Activated naive CD8-positive, alpha-beta T cell treated with anti-CD3 and anti-CD28 coated beads, Interleukin-2, amount 50 U/mL, for 24 hours (primary cell): ENCODE measurements around the gene TYW5.

Source experiments
- ATAC-seq: fragments of 150-1000 bp; cut with Tn5 transposase; one replicate; pipeline ENCODE4 v1.10.0; 2021
- DNase-seq: peaks from one replicate; pipeline ENCODE4 v3.0.0; 2021
- H3K27ac Mint-ChIP-seq: one replicate; pipeline ENCODE4 v1.8.0; 2021; ENCODE audit warnings: mild to moderate bottlenecking, mixed read lengths
- H3K27me3 Mint-ChIP-seq: one replicate; pipeline ENCODE4 v1.8.0; 2021; ENCODE audit warnings: mixed read lengths
- H3K36me3 Mint-ChIP-seq: one replicate; pipeline ENCODE4 v1.8.0; 2021; ENCODE audit warnings: low read depth, mixed read lengths
- H3K4me1 Mint-ChIP-seq: one replicate; pipeline ENCODE4 v1.8.0; 2021; ENCODE audit warnings: mixed read lengths
- H3K4me3 Mint-ChIP-seq: one replicate; pipeline ENCODE4 v1.8.0; 2021; ENCODE audit warnings: mild to moderate bottlenecking, moderate library complexity, mixed read lengths
- H3K9me3 Mint-ChIP-seq: one replicate; pipeline ENCODE4 v1.8.0; 2021; ENCODE audit warnings: mixed read lengths

TYW5 gene

DNA sequence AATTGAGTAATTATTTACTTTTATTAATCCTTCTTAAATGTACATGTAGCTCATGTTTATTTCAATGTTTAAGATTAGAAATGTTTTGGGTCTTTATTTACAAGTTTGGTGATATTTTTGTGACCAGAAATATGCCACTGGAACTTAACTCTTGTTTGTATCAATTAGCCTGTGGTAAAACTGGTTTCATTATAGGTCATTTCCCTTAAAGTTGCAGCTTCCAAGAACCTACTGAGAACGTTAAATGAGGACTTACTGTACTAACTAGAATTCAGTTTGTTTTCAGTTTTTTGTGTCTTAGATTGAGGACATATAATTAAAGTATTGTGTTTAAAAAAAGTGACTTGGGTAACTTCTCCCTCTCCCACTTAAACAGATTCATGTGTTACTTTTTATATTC lies 4.3 kb downstream of the TYW5 start:
- Mint-ChIP-seq H3K36me3 (peaks cover 24% of the 10 kb centered on the region), H3K27ac (no peak overlapping the region), H3K27me3 (no peaks in the 10 kb centered on the region), H3K4me1 (peaks cover 39% of the 10 kb centered on the region), H3K4me3 (no peak overlapping the region), H3K9me3 (no peaks in the 10 kb centered on the region)
- ATAC-seq = no peak
- no peak for DNase-seq

- H3K36me3 Mint-ChIP-seq = peaks cover 27% of the 10 kb centered on the region
- H3K9me3 Mint-ChIP-seq = no peaks in the 10 kb centered on the region
- H3K27ac Mint-ChIP-seq = peak overlapping the region; percentile 28
- DNase-seq (no peak), ATAC-seq (no peak)
- peaks cover 39% of the 10 kb centered on the region for H3K4me1 Mint-ChIP-seq
- no peak overlapping the region for H3K4me3 Mint-ChIP-seq
- no peaks in the 10 kb centered on the region for H3K27me3 Mint-ChIP-seq
Measured at GRCh38 chr2:199950396-199950795, 4.9 kb downstream of the TYW5 start.

GRCh38 chr2:199946836-199947235 lies 8.5 kb downstream of the TYW5 start:
- DNase-seq = no peak
- Mint-ChIP-seq H3K4me3 (no peak overlapping the region), H3K27ac (no peak overlapping the region), H3K27me3 (no peaks in the 10 kb centered on the region), H3K36me3 (peaks cover 33% of the 10 kb centered on the region), H3K4me1 (peaks cover 12% of the 10 kb centered on the region), H3K9me3 (no peaks in the 10 kb centered on the region)
- ATAC-seq = no peak

DNA sequence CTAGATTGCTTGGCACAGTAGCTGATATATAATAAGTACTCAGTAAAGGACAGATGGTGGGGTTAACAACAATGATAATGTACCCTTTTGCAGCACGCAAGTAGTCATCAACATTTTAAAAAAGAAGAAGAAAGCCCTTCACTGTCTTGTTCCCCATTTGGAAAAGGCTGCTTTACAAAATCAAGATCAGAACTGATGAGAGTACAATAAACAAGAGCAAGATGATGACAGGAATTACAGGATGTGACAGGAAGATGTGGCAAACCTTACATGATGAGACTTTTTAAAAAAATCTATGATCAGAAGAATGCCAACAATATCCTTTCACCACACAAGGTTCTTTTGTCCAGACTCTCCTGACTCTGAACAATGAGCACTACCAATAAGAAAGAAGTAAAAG lies 9.1 kb downstream of the TYW5 start:
- DNase-seq (no peak), ATAC-seq (no peak)
- Mint-ChIP-seq H3K4me1 (peaks cover 8% of the 10 kb centered on the region), H3K27ac (no peak overlapping the region), H3K27me3 (no peaks in the 10 kb centered on the region), H3K9me3 (no peaks in the 10 kb centered on the region), H3K4me3 (no peak overlapping the region), H3K36me3 (peaks cover 33% of the 10 kb centered on the region)

- peaks cover 30% of the 10 kb centered on the region for H3K36me3 Mint-ChIP-seq
- ATAC-seq (no peak), DNase-seq (no peak)
- H3K4me3 Mint-ChIP-seq = no peak overlapping the region
- no peaks in the 10 kb centered on the region for H3K9me3 Mint-ChIP-seq
- no peak overlapping the region for H3K27ac Mint-ChIP-seq
- H3K27me3 Mint-ChIP-seq = no peaks in the 10 kb centered on the region
- peaks cover 6% of the 10 kb centered on the region for H3K4me1 Mint-ChIP-seq
Measured at GRCh38 chr2:199943373-199943772, 11.9 kb downstream of the TYW5 start.

GRCh38 chr2:199940373-199940772 lies 14.9 kb downstream of the TYW5 start:
- DNase-seq (no peak), ATAC-seq (no peak)
- no peak overlapping the region for H3K4me3 Mint-ChIP-seq
- H3K36me3 Mint-ChIP-seq = peaks cover 27% of the 10 kb centered on the region
- no peaks in the 10 kb centered on the region for H3K9me3 Mint-ChIP-seq
- peaks cover 6% of the 10 kb centered on the region for H3K4me1 Mint-ChIP-seq
- no peaks in the 10 kb centered on the region for H3K27me3 Mint-ChIP-seq
- no peak overlapping the region for H3K27ac Mint-ChIP-seq

GRCh38 chr2:199936554-199936953 lies 18.7 kb downstream of the TYW5 start:
- DNase-seq (no peak), ATAC-seq (no peak)
- peaks cover 8% of the 10 kb centered on the region for H3K4me1 Mint-ChIP-seq
- no peak overlapping the region for H3K27ac Mint-ChIP-seq
- no peaks in the 10 kb centered on the region for H3K27me3 Mint-ChIP-seq
- H3K4me3 Mint-ChIP-seq = no peak overlapping the region
- no peaks in the 10 kb centered on the region for H3K9me3 Mint-ChIP-seq
- peaks cover 30% of the 10 kb centered on the region for H3K36me3 Mint-ChIP-seq

- ATAC-seq (no peak), DNase-seq (no peak)
- Mint-ChIP-seq H3K9me3 (no peaks in the 10 kb centered on the region), H3K4me3 (no peak overlapping the region), H3K27ac (no peak overlapping the region), H3K36me3 (peaks cover 44% of the 10 kb centered on the region), H3K27me3 (no peaks in the 10 kb centered on the region), H3K4me1 (peaks cover 2% of the 10 kb centered on the region)
Measured at GRCh38 chr2:199933466-199933865, 21.8 kb downstream of the TYW5 start.

GRCh38 chr2:199932312-199932855 lies 22.9 kb downstream of the TYW5 start:
- Mint-ChIP-seq H3K27ac (no peak overlapping the region), H3K4me3 (no peak overlapping the region), H3K4me1 (peaks cover 2% of the 10 kb centered on the region), H3K9me3 (no peaks in the 10 kb centered on the region), H3K27me3 (no peaks in the 10 kb centered on the region), H3K36me3 (peaks cover 41% of the 10 kb centered on the region)
- DNase-seq (no peak), ATAC-seq (no peak)

DNA sequence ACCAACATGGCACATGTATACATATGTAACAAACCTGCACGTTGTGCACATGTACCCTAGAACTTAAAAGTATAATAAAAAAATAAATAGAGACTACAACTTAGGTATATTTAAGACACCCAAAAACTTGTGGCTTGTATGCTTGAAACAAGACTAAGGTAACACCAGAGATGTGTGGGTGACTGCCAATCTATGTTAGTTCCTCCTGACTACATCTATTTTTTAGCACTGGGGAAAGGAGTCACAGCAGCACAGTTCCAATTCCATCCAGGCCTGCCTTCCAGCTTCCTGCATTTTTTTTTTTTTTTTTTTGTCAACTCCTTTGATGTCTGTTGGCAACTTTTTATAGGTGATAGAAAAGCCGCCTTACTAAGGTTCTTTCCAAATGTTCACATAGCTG lies 26.0 kb downstream of the TYW5 start:
- Mint-ChIP-seq H3K4me3 (no peak overlapping the region), H3K27ac (no peak overlapping the region), H3K36me3 (peaks cover 50% of the 10 kb centered on the region), H3K9me3 (no peaks in the 10 kb centered on the region), H3K27me3 (no peaks in the 10 kb centered on the region), H3K4me1 (peaks cover 4% of the 10 kb centered on the region)
- no peak for DNase-seq
- no peak for ATAC-seq

DNA sequence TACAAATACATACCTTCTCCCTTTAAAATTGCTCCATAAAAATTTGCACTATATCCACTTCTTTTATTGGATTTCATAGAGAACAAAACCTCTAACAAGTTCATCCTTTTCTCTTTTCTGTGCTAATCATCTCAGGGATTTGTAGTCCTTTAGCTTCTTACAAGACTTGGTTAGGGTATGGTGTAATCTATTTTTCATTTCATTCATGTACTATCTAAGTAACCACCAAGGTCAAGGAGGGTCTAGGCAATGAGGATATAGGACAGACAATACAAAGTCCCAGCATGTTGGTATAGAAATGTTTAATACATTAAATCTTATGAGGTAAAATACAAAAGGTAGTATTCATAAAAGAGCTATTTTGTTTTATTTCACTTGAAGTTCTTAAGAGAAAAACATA lies 26.7 kb downstream of the TYW5 start:
- Mint-ChIP-seq H3K4me3 (no peak overlapping the region), H3K27ac (no peak overlapping the region), H3K36me3 (peaks cover 51% of the 10 kb centered on the region), H3K27me3 (no peaks in the 10 kb centered on the region), H3K9me3 (no peaks in the 10 kb centered on the region), H3K4me1 (peaks cover 9% of the 10 kb centered on the region)
- ATAC-seq (no peak), DNase-seq (no peak)

DNA sequence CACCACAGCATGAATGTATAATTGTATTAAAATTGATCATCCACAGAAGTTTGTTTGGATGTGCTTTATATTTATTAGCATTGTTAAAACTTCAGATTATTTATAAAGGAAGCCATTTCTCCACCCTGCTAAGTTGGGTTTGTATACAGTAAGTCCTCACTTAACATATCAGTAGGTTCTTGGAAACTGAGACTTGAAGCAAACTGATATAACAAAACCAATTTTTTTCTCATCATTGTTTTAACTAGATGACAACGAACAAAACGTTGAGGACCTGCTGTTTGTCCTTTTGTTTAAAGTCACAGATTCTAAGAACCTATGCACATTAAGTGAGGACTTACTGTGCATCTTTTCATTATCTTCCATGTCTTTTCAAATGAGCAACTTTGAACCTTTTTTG lies 27.1 kb downstream of the TYW5 start:
- H3K36me3 Mint-ChIP-seq = peaks cover 51% of the 10 kb centered on the region
- no peaks in the 10 kb centered on the region for H3K27me3 Mint-ChIP-seq
- no peak overlapping the region for H3K27ac Mint-ChIP-seq
- no peak for DNase-seq
- H3K4me3 Mint-ChIP-seq = no peak overlapping the region
- ATAC-seq = no peak
- H3K9me3 Mint-ChIP-seq = no peaks in the 10 kb centered on the region
- H3K4me1 Mint-ChIP-seq = peaks cover 11% of the 10 kb centered on the region

GRCh38 chr2:199926806-199927205 lies 28.5 kb downstream of the TYW5 start:
- no peak overlapping the region for H3K4me3 Mint-ChIP-seq
- DNase-seq = no peak
- no peak for ATAC-seq
- peaks cover 44% of the 10 kb centered on the region for H3K36me3 Mint-ChIP-seq
- H3K9me3 Mint-ChIP-seq = no peaks in the 10 kb centered on the region
- no peaks in the 10 kb centered on the region for H3K27me3 Mint-ChIP-seq
- peaks cover 18% of the 10 kb centered on the region for H3K4me1 Mint-ChIP-seq
- no peak overlapping the region for H3K27ac Mint-ChIP-seq

DNA sequence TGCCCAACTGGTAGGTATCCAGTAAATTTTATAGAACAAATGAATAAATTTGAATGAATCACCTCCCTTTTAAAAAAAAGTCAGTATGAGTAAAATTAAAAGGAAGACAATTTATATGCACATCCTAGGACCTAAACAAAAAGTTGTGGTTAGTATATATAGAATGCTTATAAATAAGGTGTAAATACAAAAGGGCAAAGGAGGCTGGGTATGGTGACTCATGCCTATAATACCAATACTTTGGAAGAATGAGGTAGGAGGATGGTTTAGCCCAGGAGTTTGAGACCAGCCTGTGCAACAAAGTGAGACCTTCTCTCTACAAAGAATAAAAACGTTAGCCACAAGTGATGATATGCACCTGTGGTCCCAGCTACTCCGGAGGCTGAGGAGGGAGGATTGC lies 31.4 kb downstream of the TYW5 start:
- DNase-seq (no peak), ATAC-seq (peak; percentile 63)
- Mint-ChIP-seq H3K27me3 (no peaks in the 10 kb centered on the region), H3K4me3 (no peak overlapping the region), H3K4me1 (peaks cover 18% of the 10 kb centered on the region), H3K27ac (no peak overlapping the region), H3K9me3 (no peaks in the 10 kb centered on the region), H3K36me3 (peaks cover 28% of the 10 kb centered on the region)

DNA sequence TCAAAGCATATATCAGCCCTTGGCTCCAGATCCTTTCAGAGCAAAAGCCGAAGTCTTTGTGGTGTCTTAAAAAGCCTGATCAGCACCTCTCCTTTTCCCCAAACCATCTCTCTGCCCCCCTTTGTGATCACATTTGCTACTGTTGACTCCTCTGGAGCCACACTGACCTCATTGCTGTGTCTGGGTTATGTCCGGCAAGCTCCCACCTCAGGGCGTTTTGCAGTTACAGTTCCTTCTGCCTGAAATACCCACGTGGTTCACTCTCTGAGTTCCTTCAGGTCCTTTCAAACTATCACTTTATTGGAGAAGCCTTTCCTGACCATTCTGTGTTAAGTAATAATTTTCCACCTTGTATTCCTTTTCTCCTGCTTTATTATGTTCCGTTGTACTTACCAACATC lies 32.4 kb downstream of the TYW5 start:
- no peaks in the 10 kb centered on the region for H3K27me3 Mint-ChIP-seq
- H3K4me3 Mint-ChIP-seq = no peak overlapping the region
- no peak overlapping the region for H3K27ac Mint-ChIP-seq
- DNase-seq (no peak), ATAC-seq (no peak)
- peaks cover 18% of the 10 kb centered on the region for H3K4me1 Mint-ChIP-seq
- H3K36me3 Mint-ChIP-seq = peaks cover 31% of the 10 kb centered on the region
- no peaks in the 10 kb centered on the region for H3K9me3 Mint-ChIP-seq

- no peak for ATAC-seq
- Mint-ChIP-seq H3K36me3 (peaks cover 46% of the 10 kb centered on the region), H3K4me3 (no peak overlapping the region)
Measured at GRCh38 chr2:199916980-199917379, 38.3 kb downstream of the TYW5 start.

More at GRCh38 chr2:199916980-199917379, 38.3 kb downstream of the TYW5 start:
- H3K27ac Mint-ChIP-seq = no peak overlapping the region
- H3K9me3 Mint-ChIP-seq = peaks cover 8% of the 10 kb centered on the region
- no peak for DNase-seq
- no peaks in the 10 kb centered on the region for H3K27me3 Mint-ChIP-seq
- H3K4me1 Mint-ChIP-seq = peaks cover 18% of the 10 kb centered on the region
